Measurements from ENCODE around the gene OSBPL5.

OSBPL5 gene

DNA sequence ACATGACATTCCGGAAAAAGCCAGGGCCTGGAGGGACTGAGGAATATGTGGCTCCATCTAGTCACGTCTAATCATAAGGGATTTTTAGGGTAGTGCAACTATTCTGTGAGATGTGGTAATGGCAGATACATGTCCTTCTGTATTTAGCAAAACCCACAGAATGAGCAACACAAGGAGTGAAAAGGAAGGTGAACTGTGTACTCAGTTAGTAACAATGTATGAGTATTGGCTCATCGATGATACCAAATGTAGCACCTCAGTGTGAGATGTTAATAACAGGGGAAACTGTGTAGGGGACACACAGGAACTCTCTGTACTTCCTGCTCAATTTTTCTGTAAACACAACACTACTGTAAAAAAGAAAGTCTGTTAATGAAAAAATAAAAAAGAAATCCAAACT, 65.9 kb downstream of the OSBPL5 start:
- no peaks in the 10 kb centered on the region for H3K9me3 ChIP-seq (ENCODE audit: low read length)
- H2AFZ ChIP-seq (ENCODE audit: low read depth, low read length): no peak overlapping the region
- peaks cover 20% of the 10 kb centered on the region for H3K36me3 ChIP-seq (ENCODE audit: insufficient read depth, low read length)
- no peak overlapping the region for H3K4me3 ChIP-seq (ENCODE audit: low read length)
- H3K4me1 ChIP-seq (ENCODE audit: insufficient read depth, low read length): peaks cover 11% of the 10 kb centered on the region
- no peaks in the 10 kb centered on the region for H3K27me3 ChIP-seq (ENCODE audit: insufficient read depth, low read length)

DNA sequence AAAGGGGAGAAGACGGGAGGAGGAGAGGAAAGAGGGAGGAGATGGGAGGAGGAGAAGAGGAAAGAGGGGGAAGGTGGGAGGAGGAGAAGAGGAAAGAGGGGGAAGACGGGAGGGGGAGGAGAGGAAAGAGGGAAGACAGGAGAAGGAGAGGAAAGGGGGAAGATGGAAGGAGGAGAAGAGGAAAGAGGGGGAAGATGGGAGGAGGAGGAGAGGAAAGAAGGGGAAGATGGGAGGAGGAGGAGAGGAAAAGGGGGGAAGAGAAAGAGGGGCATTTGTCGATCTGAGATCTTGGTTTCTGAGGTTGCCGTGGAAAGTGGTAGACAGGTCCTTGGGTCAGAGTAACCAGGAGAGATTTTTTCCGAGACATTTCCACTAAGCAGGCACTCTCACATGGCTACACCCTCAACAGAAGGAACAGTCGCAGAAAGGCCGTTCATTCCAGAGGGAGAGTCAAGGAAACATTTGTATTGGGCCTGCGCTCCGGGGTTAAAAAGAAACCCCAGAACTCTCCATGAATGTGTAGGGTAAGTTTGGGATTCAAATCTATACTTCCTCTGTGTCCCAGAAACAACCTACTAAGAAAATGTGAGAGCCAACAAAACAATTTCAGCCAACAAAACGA, 68.1 kb downstream of the OSBPL5 start:
- Histone ChIP-seq H3K27me3 (ENCODE audit: insufficient read depth, low read length) (no peaks in the 10 kb centered on the region), H3K4me1 (ENCODE audit: insufficient read depth, low read length) (peaks cover 11% of the 10 kb centered on the region), H3K36me3 (ENCODE audit: insufficient read depth, low read length) (peaks cover 15% of the 10 kb centered on the region), H3K9me3 (ENCODE audit: low read length) (no peaks in the 10 kb centered on the region), H3K4me3 (ENCODE audit: low read length) (no peak overlapping the region), H2AFZ (ENCODE audit: low read depth, low read length) (no peak overlapping the region)

DNA sequence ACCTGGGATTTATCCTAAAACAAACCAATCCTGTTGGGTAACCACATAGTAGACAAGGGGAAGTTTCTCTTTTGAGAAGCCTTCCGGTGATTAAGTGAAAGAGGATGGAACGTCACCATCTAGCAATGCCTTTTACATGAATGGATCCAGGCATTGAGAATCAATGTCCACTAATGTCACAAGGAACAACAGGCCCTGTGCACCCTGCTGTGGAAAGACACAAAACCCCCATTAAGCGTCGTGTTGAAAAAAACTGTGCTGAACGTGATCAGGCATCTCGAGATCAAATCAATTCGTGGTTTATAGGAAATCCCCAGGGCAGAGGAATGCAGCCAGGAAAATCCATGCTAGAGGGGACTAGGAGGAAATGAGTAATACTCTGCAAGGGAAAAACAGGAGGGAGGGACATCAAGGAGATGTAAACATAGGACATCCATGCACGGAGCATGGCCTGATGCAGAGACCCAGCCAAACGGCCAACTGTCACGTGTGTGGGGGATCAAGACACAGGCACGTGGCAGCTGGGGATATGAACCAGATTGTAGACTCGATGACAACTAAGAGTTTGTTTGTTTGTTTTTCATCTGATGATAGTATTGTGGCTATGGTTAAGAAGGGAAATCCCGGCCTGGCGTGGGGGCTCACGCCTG, 69.3 kb downstream of the OSBPL5 start:
- H3K27me3 ChIP-seq (ENCODE audit: insufficient read depth, low read length): no peaks in the 10 kb centered on the region
- H2AFZ ChIP-seq (ENCODE audit: low read depth, low read length): no peak overlapping the region
- H3K9me3 ChIP-seq (ENCODE audit: low read length): no peaks in the 10 kb centered on the region
- H3K4me1 ChIP-seq (ENCODE audit: insufficient read depth, low read length): peaks cover 11% of the 10 kb centered on the region
- H3K36me3 ChIP-seq (ENCODE audit: insufficient read depth, low read length): peaks cover 11% of the 10 kb centered on the region
- no peak overlapping the region for H3K4me3 ChIP-seq (ENCODE audit: low read length)

DNA sequence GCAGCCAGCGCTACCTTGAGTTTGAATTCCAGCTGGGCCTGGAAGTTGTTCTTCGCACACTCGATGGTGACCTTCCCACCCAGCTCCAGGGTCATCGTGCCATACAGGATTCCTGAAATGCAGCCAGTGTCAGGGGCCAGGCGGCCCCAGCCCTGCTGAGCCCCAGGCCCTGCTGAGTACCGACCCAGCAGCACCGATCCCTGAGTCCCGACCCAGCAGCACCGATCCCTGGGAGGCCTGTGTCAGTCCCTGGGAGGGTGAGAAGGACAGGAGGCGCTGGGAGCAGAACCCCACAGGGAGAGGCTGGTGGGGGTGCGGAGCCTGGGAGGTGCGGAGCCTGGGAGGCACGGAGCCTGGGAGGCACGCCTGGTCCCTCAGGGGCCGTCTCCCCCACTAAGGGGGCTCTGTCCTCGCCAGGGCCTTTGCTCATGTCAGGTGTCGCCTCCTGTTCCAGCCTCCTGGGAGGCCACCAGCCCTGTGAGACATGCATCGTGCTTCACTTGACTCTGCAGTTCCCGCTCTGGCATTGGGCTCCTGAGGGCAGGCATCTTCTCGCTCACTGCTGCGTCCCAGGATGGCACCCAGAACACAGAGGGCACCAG, 70.8 kb downstream of the OSBPL5 start:
- Histone ChIP-seq H3K27me3 (ENCODE audit: insufficient read depth, low read length) (no peaks in the 10 kb centered on the region), H3K9me3 (ENCODE audit: low read length) (no peaks in the 10 kb centered on the region), H3K4me3 (ENCODE audit: low read length) (no peak overlapping the region), H3K36me3 (ENCODE audit: insufficient read depth, low read length) (peaks cover 6% of the 10 kb centered on the region), H2AFZ (ENCODE audit: low read depth, low read length) (no peak overlapping the region), H3K4me1 (ENCODE audit: insufficient read depth, low read length) (peaks cover 11% of the 10 kb centered on the region)

DNA sequence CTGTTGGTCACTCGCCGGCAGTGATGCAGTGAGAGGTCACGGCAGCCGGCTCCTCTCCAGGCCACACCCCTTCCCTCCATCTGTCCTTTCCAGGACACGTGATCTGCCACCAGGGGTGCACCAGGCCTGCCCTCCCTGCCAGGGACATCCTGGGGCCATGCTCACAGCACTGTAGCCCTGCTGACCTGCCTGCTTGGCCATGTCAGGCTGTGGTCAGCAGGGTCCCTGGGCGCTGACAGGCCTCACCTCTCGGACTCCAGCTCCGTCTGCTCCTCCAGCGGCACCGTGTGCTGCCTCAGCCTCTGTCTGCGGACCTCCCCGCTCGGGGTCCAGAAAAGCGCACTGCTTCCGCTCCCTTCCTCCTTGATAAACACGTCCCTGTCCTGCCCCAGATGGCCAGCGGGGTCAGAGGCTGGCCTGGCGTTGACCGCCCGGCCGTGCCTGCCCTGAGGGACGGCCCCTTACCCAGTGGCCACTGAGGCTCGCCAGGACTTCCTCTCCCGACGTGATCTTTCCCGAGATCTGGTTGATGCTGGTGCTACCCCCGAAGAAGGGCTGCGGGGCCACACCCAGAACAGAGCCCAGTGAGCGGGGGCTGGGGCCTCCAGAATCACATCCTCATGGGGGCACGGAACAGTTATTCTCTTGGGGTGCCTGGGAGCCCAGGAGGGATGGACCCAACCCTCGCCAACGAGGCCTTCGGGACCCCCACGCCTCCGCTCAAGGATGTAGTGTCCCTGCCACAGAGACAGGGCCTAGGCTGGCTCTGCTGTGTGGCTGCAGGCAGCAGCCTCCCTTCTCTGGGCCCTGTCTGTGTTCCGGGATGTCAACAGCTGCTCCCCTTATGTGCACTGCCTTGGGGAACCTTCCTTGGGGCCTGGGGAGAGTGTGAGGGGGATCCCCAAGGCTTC, 71.6 kb downstream of the OSBPL5 start:
- H3K36me3 ChIP-seq (ENCODE audit: insufficient read depth, low read length): no peaks in the 10 kb centered on the region
- H3K9me3 ChIP-seq (ENCODE audit: low read length): no peaks in the 10 kb centered on the region
- no peaks in the 10 kb centered on the region for H3K27me3 ChIP-seq (ENCODE audit: insufficient read depth, low read length)
- no peak overlapping the region for H3K4me3 ChIP-seq (ENCODE audit: low read length)
- H2AFZ ChIP-seq (ENCODE audit: low read depth, low read length): no peak overlapping the region
- peaks cover 11% of the 10 kb centered on the region for H3K4me1 ChIP-seq (ENCODE audit: insufficient read depth, low read length)

DNA sequence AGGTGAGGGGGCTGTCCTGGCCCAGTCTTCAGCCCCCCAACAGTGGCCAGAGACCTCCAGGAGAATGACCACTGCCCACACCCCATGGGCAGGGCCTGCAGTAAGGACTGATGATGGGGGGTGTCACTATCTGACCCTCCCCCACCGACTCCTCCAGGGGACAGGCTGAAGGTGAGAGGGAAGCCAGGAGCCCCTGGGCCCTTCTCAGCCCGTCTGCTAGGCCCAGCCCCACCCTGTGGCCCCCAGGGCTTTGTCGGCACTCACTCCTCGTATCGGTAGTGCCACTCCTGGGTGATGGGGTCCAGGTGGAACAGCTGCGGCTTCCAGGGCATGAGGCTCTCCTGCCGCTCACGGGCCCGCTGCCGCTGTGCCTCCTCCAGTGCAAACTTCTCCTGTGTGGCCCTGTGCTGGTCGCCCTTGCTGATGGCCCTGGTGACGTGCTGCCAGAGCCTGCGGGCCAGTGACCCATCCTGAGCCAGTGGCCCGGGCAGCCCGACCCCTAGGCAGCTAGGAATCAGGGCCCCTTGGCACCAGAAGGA, 72.4 kb downstream of the OSBPL5 start:
- H3K9me3 ChIP-seq (ENCODE audit: low read length): no peaks in the 10 kb centered on the region
- no peak overlapping the region for H2AFZ ChIP-seq (ENCODE audit: low read depth, low read length)

DNA sequence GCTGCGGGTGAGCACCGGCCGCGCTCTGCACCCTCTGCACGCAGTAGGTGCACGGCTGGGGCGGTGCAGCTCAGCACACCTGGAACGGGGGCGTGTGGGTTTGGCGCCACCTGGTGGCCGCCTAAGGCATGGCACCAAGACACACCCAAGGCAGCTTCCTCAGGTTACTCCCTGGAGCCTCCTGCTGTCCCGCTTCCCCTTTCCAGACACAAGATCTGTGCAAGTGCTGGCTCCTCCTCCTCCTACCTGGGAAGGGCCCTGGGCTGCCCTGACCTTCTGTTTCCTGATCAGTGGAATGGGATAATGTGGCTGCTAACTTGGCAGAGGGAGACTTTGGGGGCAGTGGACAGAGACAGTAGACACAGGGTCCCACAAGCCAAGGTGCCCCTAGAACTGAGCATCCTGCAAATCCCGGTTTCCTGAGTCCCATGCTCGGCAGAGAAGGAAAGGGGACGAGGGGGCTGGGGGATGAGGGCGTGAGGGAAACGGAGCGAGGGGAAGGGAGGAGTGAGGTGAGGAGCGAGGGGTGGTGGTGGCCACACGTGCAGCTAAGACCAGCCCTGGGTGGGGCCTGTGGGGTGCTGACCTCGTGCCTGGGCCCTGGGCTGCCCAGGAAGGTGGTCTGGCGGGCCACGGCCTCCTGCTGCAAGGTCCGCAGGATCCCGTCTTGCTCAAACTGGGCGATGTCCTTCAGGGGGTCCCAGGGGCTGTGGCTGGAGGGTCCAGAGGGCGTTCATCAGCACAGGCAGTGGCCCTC, 73.1 kb downstream of the OSBPL5 start:
- H2AFZ ChIP-seq (ENCODE audit: low read depth, low read length): no peak overlapping the region

More for the DNA sequence above, 72.4 kb downstream of the OSBPL5 start:
- H3K36me3 ChIP-seq (ENCODE audit: insufficient read depth, low read length): no peaks in the 10 kb centered on the region
- no peaks in the 10 kb centered on the region for H3K27me3 ChIP-seq (ENCODE audit: insufficient read depth, low read length)
- peaks cover 11% of the 10 kb centered on the region for H3K4me1 ChIP-seq (ENCODE audit: insufficient read depth, low read length)
- H3K4me3 ChIP-seq (ENCODE audit: low read length): no peak overlapping the region

DNA sequence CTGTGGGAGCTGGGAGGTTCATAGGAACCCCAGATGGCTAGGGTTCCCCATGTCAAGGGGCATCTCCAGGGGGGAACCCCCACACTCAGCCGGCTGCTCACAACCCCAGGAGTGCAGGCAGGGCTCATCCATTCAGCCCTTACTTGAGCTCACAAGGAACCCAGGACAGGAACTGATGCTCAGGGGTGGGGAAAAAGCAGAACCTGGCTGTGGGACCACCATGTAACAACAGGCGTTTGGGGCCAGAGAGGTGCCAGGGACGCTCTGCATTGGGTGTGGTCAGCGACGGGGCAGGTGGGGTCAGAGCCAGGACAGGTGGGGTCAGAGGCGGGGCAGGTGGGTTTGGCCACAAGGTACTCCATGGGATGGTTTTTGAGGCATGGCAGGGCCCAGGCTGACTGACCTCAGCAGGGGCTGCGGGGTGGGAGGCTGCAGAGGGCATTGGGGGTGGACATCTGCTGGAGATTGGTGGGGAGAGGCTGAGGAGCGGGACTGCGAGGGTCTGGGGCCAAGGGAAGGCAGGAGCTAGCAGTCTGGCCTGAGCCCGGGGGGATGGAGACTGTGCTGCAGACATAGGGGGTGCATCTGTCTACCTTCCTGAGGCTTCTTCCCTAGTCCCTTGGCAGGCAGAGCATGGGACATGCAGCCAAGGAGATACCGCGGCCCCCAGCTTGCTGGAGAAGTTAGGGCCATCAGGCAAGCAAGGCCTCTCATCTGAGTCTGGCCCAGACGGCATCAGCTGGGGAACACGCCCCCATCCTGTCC, 73.8 kb downstream of the OSBPL5 start:
- H3K27me3 ChIP-seq (ENCODE audit: insufficient read depth, low read length): no peaks in the 10 kb centered on the region
- H3K4me1 ChIP-seq (ENCODE audit: insufficient read depth, low read length): peaks cover 11% of the 10 kb centered on the region
- H2AFZ ChIP-seq (ENCODE audit: low read depth, low read length): no peak overlapping the region
- no peaks in the 10 kb centered on the region for H3K9me3 ChIP-seq (ENCODE audit: low read length)
- H3K36me3 ChIP-seq (ENCODE audit: insufficient read depth, low read length): no peaks in the 10 kb centered on the region
- no peak overlapping the region for H3K4me3 ChIP-seq (ENCODE audit: low read length)

More for the DNA sequence above, 73.1 kb downstream of the OSBPL5 start:
- no peaks in the 10 kb centered on the region for H3K36me3 ChIP-seq (ENCODE audit: insufficient read depth, low read length)
- H3K9me3 ChIP-seq (ENCODE audit: low read length): no peaks in the 10 kb centered on the region
- no peak overlapping the region for H3K4me3 ChIP-seq (ENCODE audit: low read length)
- H3K27me3 ChIP-seq (ENCODE audit: insufficient read depth, low read length): no peaks in the 10 kb centered on the region
- H3K4me1 ChIP-seq (ENCODE audit: insufficient read depth, low read length): peaks cover 11% of the 10 kb centered on the region

DNA sequence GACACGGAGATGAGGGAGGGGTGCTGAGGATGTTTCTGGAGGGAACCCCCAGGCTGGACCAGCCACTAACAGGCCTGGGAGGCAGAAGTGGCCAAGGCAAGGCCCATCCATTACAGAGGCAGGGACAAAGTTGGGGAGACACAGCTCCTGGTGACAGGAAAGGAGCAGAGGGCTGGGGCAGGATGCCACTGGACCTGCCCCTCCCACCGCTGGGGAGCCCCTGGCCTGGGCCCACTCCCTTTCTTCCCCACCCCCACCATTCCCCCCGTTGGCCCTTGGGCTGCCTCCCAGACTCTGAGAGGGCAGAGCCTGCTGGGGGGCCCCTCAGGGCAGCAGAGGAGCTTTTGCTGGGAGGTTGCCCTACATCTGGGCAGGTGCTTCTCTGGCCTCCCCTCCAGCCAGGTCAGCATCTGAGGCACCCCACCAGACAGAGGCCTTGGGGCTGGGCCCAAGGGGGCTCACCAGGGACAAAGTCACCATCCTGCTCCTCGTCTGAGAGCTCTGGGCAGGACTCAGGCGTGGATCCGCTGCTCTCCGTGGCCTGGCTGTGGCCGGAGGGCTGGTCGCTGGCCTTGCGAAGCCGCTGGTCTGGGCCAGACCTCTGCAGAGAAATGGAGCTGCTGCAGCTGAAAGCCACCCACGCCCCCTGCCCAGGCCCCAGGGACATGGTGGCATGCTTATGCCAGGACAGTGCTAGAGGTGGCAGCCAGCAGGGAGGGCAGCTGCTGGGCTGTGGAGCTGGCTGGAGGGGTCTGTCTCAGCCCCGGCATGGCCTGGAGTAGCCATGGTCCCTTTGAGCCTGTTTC, 74.8 kb downstream of the OSBPL5 start:
- no peaks in the 10 kb centered on the region for H3K27me3 ChIP-seq (ENCODE audit: insufficient read depth, low read length)
- H3K4me1 ChIP-seq (ENCODE audit: insufficient read depth, low read length): peaks cover 2% of the 10 kb centered on the region
- no peaks in the 10 kb centered on the region for H3K9me3 ChIP-seq (ENCODE audit: low read length)
- no peaks in the 10 kb centered on the region for H3K36me3 ChIP-seq (ENCODE audit: insufficient read depth, low read length)
- no peak overlapping the region for H3K4me3 ChIP-seq (ENCODE audit: low read length)
- no peak overlapping the region for H2AFZ ChIP-seq (ENCODE audit: low read depth, low read length)

DNA sequence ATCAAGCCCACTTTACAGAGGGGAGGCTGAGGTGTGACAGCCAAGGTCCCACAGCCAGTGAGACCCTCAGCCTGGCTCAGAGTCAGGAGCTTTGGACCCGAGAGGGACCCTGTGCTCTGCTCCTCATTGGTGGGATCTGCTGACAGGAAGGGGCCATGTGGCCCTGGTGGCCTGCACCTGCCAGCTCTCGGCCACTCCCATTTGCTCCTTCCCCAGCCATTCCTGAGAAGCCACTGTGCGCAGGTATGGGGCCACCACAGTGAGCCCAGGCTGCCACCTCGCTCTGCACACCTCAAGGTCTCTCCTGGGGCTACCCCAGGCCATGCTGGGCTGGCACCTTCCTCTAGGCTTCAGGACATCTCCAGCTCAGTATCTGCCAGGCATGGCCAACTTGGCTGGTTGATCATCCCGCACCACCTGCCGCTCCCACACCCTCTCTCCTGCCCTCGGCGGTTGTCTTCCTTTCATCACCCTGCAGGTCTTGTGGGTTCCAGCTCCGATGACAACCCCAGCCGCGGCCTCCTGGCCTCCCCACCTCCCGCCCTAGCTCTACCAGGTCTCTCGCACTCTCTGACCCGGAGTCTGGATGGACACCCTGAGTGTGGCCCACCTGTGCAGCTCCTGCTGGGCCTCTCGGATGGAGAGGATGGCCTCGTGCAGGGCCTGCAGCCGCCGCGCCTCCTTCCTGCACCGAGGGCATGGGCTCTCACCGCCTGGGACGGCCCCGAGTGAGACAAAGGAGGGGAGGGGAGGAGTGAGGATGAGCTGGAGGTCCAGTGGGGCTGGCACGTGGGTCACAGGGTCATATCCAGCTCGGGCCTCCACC, 75.7 kb downstream of the OSBPL5 start:
- Histone ChIP-seq H3K4me1 (ENCODE audit: insufficient read depth, low read length) (no peaks in the 10 kb centered on the region), H3K27me3 (ENCODE audit: insufficient read depth, low read length) (no peaks in the 10 kb centered on the region)

DNA sequence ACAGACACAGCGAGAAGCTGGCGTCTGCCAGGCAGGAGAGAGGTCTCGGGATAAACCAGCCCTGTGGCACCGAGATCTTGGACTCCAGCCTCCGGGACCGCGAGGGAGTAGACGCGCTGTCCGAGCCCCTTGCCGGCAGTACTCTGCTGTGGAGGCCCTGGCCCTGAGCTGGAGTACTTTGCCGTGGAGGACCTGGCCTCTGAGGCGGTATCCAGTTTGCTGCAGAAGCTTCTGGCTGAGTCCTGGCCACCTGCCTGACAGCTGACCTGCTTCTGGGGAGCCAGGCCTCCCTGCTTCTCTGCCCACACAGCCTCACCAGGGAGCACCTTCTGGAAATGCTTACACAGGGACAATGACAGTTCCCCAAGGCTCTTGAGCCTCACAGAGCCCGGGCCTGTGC, 76.3 kb downstream of the OSBPL5 start:
- no peak overlapping the region for H3K4me3 ChIP-seq (ENCODE audit: low read length)
- no peaks in the 10 kb centered on the region for H3K9me3 ChIP-seq (ENCODE audit: low read length)
- no peaks in the 10 kb centered on the region for H3K36me3 ChIP-seq (ENCODE audit: insufficient read depth, low read length)
- no peaks in the 10 kb centered on the region for H3K27me3 ChIP-seq (ENCODE audit: insufficient read depth, low read length)
- H3K4me1 ChIP-seq (ENCODE audit: insufficient read depth, low read length): no peaks in the 10 kb centered on the region
- H2AFZ ChIP-seq (ENCODE audit: low read depth, low read length): no peak overlapping the region

More for the DNA sequence above, 75.7 kb downstream of the OSBPL5 start:
- Histone ChIP-seq H3K4me3 (ENCODE audit: low read length) (no peak overlapping the region), H3K36me3 (ENCODE audit: insufficient read depth, low read length) (no peaks in the 10 kb centered on the region), H2AFZ (ENCODE audit: low read depth, low read length) (no peak overlapping the region), H3K9me3 (ENCODE audit: low read length) (no peaks in the 10 kb centered on the region)
